Stimulated activated naive CD8-positive, alpha-beta T cell treated with anti-CD3 and anti-CD28 coated beads, Interleukin-15, amount 100 ng/mL, for 72 hours (primary cell): ENCODE measurements around the gene ASB6.

ENCODE experiments used
- ATAC-seq: fragments of 150-1000 bp; cut with Tn5 transposase; 2 replicates; pipeline ENCODE4 v1.10.0; 2021; ENCODE audit warnings: mild to moderate bottlenecking, moderate library complexity
- DNase-seq, 2 donors: peaks; one replicate each; pipeline ENCODE4 v3.0.0; 2021 to 2022
- H3K27ac Mint-ChIP-seq, 2 donors: one replicate each; pipeline ENCODE4 v1.8.0; 2022; ENCODE audit warnings: mild to moderate bottlenecking in 2 of 2, mixed read lengths in 2 of 2, moderate library complexity in 2 of 2
- H3K27me3 Mint-ChIP-seq: one replicate; pipeline ENCODE4 v1.8.0; 2022; ENCODE audit warnings: mixed read lengths
- H3K4me1 Mint-ChIP-seq: one replicate; pipeline ENCODE4 v1.8.0; 2022; ENCODE audit warnings: mild to moderate bottlenecking, mixed read lengths
- H3K4me3 Mint-ChIP-seq, 2 donors: one replicate each; pipeline ENCODE4 v1.8.0; 2022; ENCODE audit warnings: mild to moderate bottlenecking in 2 of 2, mixed read lengths in 2 of 2, moderate library complexity in 1 of 2
- H3K9me3 Mint-ChIP-seq, 2 donors: one replicate each; pipeline ENCODE4 v1.8.0; 2022; ENCODE audit warnings: mixed read lengths in 2 of 2

The ASB6 gene

DNA sequence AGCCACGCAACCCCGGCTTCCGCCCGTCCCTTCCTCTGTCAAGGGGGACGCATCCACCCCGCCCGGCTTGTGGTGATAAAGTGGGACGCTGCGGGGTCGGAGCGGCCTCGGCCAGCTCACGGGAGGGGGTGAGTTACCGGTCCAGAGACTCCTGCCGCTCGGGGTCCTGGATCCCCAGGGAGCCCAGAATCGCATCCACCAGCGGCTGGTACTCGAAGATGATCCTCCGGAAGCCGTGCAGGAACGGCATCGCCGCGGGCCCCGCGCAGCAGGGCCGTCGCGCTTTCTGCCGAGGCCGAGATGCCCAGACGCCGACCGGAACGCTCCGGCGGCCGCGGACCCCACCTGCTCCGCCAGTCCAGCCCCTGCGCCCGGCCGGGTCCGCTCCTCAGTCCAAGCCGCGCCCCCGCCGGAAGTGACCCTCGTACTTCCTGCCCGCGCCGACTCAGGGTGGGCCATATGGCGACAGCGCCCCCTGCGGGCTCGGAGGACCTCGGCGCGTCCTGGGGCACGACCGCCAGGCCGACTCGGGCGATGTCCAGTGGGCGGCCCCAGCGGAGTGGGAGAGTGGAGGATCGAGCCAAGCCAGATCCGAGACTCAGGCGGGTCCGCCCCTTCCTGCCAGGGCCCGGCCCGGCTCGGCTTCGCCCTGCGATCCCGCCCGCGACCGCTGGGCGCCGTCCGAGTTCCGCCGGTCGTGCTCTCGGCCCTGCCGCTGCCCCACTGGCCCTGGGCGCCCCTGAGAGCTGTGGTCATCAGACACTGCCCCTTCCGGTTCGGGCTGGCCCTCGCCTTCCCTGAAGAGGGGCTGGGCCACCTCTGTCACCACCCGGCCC, at the start of gene ASB6:
TSS of gene ASB6 (minus strand) at position 402 of the 836 bp plus-strand sequence. CDS start at position 250, 152 bp downstream.
- Mint-ChIP-seq H3K4me3 (peak within 1 kb of the TSS; percentile 89 to 91), H3K9me3 (no peaks in the 10 kb centered on the region), H3K27me3 (no peaks in the 10 kb centered on the region), H3K4me1 (peaks cover 43% of the 10 kb centered on the region), H3K27ac (peak within 1 kb of the TSS; percentile 87 to 94)
- DNase-seq (peak; percentile 98 to 99), ATAC-seq (peak; percentile 98)

GRCh38 chr9:129688285-129689043, 46.5 kb upstream of the ASB6 start:
- Mint-ChIP-seq H3K4me3 (no peak overlapping the region), H3K27ac (no peak overlapping the region), H3K4me1 (no peaks in the 10 kb centered on the region), H3K27me3 (no peaks in the 10 kb centered on the region), H3K9me3 (no peaks in the 10 kb centered on the region)
- ATAC-seq (no peak), DNase-seq (no peak)

DNA sequence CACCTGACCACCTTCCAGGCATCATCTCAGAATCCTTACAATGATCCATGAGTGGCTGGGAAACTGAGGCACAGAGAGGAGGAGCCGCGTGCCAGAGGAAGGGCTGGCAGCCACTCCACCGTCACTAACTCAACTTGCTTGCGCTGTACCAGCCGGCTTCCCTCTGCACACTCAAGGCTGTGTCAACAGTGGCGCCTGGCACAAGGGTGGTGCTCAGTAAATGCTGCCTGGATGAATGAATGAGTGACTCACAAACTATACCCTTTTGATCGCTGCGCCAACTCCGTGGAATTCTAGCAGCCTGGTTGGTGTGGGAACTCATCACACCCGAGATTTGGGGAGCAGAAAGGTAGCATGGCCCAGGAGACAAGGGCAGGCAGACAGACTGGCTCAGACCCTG, 45.4 kb upstream of the ASB6 start:
- ATAC-seq: no peak
- Mint-ChIP-seq H3K4me1 (no peaks in the 10 kb centered on the region), H3K4me3 (no peak overlapping the region)

DNA sequence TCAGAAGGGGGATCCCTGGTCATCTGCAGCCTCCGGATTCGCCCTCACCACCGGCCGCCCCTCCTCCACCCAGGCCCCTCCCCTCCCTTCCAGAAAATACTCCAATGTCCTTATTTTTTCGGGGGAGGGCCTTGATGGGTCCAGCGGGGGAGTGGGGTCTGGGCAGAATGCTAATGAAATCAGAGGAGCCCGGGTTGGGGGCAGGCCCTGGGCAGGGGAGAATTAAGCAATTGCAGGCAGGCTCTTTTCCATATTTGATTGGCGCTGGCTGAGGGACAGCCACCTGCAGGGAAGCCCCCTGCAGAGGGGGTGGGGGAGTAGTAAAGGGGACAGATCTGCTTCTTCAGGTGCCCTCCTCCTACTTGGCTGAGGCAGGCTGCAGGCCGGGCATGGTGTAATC, 44.8 kb upstream of the ASB6 start:
- no peaks in the 10 kb centered on the region for H3K9me3 Mint-ChIP-seq
- no peak for ATAC-seq
- H3K4me1 Mint-ChIP-seq: no peaks in the 10 kb centered on the region
- no peak overlapping the region for H3K27ac Mint-ChIP-seq
- peaks cover 13% of the 10 kb centered on the region for H3K27me3 Mint-ChIP-seq
- no peak for DNase-seq
- no peak overlapping the region for H3K4me3 Mint-ChIP-seq

More for the DNA sequence above, 45.4 kb upstream of the ASB6 start:
- no peak for DNase-seq
- Mint-ChIP-seq H3K27ac (no peak overlapping the region), H3K27me3 (peaks cover 7% of the 10 kb centered on the region), H3K9me3 (no peaks in the 10 kb centered on the region)

DNA sequence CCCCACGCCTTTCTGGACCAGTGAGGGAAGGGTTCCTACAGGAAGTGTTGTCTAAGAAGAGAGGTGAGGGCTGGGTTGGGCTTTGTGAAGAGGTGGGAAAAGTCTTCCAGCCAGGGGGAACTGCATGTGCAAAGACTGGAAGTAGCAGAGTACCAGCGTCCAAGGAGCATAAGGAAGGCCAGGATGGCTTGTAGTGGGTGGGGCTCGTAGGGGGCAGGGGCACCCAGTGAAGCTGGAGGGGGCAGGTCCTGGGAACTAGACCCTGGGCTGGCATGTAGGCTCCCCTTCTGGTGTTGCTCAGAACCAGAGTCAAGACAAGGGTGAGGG, 43.9 kb upstream of the ASB6 start:
- Mint-ChIP-seq H3K27ac (no peak overlapping the region), H3K4me3 (no peak overlapping the region)
- DNase-seq: no peak

DNA sequence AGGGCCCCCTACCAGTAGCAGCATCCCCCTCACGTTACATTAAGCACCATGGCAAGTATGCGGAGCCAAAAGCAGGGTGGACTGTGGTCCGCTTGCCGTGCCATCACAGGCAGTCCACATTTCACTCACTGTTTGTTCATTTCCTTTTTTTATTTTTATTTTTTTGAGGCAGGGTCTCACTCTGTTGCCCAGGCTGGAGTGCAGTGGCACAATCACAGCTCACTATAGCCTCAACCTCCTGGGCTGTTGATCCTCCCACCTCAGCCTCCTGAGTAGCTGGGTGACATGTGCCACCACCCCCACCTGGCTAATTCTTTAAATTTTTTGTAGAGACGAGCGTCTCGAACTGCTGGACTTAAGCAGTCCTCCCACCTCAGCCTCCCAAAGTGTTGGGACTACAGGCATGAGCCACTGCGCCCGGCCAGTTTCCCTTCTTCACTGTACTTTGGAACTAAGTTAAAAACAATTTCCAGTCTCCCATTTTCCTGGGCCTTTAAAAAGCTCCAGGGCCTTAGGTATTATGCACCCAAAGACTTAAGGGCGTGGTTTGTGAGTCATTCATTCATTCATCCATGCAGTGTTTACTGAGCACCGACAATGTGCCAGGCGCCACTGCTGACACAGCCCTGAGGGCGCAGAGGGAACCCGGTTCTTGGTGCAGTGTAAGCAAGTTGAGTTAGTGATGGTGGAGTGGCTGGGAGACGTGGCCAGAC, 43.4 kb upstream of the ASB6 start:
- no peaks in the 10 kb centered on the region for H3K9me3 Mint-ChIP-seq
- DNase-seq: no peak
- H3K4me3 Mint-ChIP-seq: no peak overlapping the region
- H3K27me3 Mint-ChIP-seq: peaks cover 19% of the 10 kb centered on the region
- no peaks in the 10 kb centered on the region for H3K4me1 Mint-ChIP-seq
- no peak for ATAC-seq
- no peak overlapping the region for H3K27ac Mint-ChIP-seq

More for the DNA sequence above, 43.9 kb upstream of the ASB6 start:
- Mint-ChIP-seq H3K9me3 (no peaks in the 10 kb centered on the region), H3K4me1 (no peaks in the 10 kb centered on the region), H3K27me3 (peaks cover 14% of the 10 kb centered on the region)
- ATAC-seq: no peak

DNA sequence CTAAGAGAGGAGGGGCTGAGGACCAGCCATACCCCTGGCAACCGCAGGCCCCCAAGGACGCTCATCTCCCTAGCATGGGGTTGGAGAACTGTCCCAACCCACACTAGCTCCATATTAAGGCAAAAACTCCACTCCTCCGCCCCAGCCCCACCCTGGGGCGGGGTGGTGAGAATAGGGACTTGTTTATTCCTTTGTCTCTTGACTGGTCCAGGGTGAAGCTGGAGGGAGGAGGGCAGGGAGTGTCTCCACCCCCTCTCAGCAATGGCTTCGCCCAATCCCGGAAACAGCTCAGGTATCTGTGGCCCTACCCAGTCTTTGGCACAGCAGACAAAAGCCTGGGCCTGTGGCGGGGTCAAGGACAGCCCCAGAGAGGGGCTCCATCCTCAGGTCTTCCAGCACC, 40.4 kb upstream of the ASB6 start:
- ATAC-seq (no peak), DNase-seq (no peak)
- Mint-ChIP-seq H3K27ac (no peak overlapping the region), H3K4me1 (no peaks in the 10 kb centered on the region), H3K27me3 (peaks cover 35% of the 10 kb centered on the region), H3K4me3 (no peak overlapping the region), H3K9me3 (no peaks in the 10 kb centered on the region)

- Mint-ChIP-seq H3K4me1 (no peaks in the 10 kb centered on the region), H3K27ac (no peak overlapping the region), H3K27me3 (peaks cover 39% of the 10 kb centered on the region), H3K4me3 (no peak overlapping the region), H3K9me3 (no peaks in the 10 kb centered on the region)
- ATAC-seq: no peak
- DNase-seq: no peak
Measured at GRCh38 chr9:129681924-129682323, 40.0 kb upstream of the ASB6 start.

DNA sequence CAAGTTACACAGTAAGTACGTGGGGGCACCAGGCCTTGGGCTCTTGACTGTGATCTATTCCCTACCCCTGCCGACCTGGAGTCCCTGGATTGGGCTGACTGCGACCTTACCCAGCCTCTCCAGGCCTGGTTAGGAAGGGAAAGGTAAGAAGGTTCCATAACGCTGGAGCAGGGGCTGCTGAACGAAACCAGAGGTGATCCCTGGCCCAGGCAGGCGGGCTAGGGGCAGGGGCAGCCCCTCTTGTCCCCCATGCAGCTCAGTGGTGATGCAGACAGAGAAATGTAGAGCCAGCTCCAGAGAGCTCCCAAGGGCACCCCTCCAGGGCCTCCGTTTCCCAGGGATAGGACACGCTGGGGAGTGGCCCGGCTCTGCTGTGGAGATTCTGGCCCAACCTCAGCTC, 37.6 kb upstream of the ASB6 start:
- Mint-ChIP-seq H3K4me3 (no peak overlapping the region), H3K4me1 (no peaks in the 10 kb centered on the region), H3K9me3 (no peaks in the 10 kb centered on the region), H3K27me3 (peaks cover 52% of the 10 kb centered on the region), H3K27ac (no peak overlapping the region)
- DNase-seq (no peak), ATAC-seq (no peak)

- ATAC-seq: no peak
- H3K27ac Mint-ChIP-seq: peak overlapping the region in 1 of 2 donors; percentile 13
- peaks cover 53% of the 10 kb centered on the region for H3K27me3 Mint-ChIP-seq
- DNase-seq: no peak
- no peak overlapping the region for H3K4me3 Mint-ChIP-seq
- no peaks in the 10 kb centered on the region for H3K4me1 Mint-ChIP-seq
- no peaks in the 10 kb centered on the region for H3K9me3 Mint-ChIP-seq
Measured at GRCh38 chr9:129678844-129679243, 36.9 kb upstream of the ASB6 start.

GRCh38 chr9:129677456-129677855, 35.5 kb upstream of the ASB6 start:
- H3K4me3 Mint-ChIP-seq: no peak overlapping the region
- DNase-seq (no peak), ATAC-seq (no peak)
- H3K4me1 Mint-ChIP-seq: no peaks in the 10 kb centered on the region
- no peaks in the 10 kb centered on the region for H3K9me3 Mint-ChIP-seq
- H3K27me3 Mint-ChIP-seq: peaks cover 61% of the 10 kb centered on the region
- no peak overlapping the region for H3K27ac Mint-ChIP-seq

DNA sequence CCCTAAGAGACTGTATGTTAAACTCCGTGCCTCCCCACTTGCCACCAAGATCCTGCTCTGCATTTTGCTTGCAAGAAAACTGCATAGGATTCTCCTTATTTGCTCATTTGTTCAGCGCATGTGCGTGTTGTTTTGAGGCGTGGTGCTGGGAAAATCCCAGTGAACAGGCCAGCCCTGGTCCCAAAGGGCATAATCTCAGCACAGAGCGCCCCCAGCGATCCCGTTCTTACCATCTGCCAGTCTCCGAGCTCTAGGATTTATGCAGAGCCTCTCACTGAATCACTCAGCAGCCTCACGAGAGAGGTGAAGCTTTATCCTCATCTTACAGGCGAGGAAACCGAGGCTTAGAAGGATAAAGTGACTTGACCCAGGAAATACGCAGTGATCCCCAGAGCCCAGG, 35.0 kb upstream of the ASB6 start:
- Mint-ChIP-seq H3K9me3 (no peaks in the 10 kb centered on the region), H3K4me1 (no peaks in the 10 kb centered on the region), H3K27ac (no peak overlapping the region), H3K27me3 (peaks cover 57% of the 10 kb centered on the region), H3K4me3 (no peak overlapping the region)
- no peak for DNase-seq
- ATAC-seq: no peak

DNA sequence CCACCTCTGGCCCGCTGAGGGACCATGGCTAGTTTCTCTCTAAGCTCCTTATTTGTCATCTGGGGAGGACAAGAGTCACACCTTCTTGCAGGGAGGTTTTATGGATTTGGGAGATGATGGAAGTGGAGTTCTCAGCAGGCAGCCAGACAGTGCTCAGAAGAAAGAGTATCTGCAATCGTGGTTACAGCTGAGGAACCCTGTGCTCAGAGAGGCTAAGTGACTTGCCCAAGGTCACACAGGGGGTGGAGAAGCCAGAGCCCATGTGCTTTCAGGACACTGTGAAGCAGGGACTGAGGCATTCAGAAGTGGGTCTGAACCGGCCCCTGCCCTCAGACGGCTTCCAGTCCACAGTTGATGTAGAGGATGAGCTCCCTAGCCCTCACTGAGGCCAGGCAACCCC, 34.3 kb upstream of the ASB6 start:
- Mint-ChIP-seq H3K27me3 (peaks cover 55% of the 10 kb centered on the region), H3K4me3 (no peak overlapping the region), H3K27ac (no peak overlapping the region)

DNA sequence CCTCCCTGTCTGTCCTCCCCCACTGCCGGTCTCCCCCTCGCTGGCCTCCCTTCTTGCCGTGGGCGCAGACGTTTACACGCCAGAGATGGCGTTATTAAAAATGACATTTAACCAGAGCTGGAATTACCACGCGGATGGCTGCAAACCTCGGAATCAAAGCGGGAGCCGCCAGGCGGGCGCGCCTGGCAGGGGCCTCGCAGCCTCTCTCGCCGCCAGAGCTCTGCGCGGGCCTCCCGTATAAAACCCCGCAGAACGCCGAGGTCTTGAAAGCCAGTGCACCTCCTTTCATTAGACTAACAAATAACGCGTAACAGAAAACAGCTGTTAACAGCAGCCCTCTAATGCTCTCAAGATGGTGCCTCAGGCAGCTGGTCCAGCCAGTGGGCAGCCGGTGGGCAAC, 33.7 kb upstream of the ASB6 start:
- Mint-ChIP-seq H3K4me3 (no peak overlapping the region), H3K4me1 (peaks cover 6% of the 10 kb centered on the region), H3K27ac (peak overlapping the region in 1 of 2 donors; percentile 42), H3K27me3 (peaks cover 51% of the 10 kb centered on the region), H3K9me3 (no peaks in the 10 kb centered on the region)
- DNase-seq (no peak), ATAC-seq (no peak)

More for the DNA sequence above, 34.3 kb upstream of the ASB6 start:
- Mint-ChIP-seq H3K4me1 (peaks cover 6% of the 10 kb centered on the region), H3K9me3 (no peaks in the 10 kb centered on the region)
- DNase-seq: no peak
- no peak for ATAC-seq

- Mint-ChIP-seq H3K4me3 (no peak overlapping the region), H3K4me1 (peaks cover 6% of the 10 kb centered on the region), H3K9me3 (no peaks in the 10 kb centered on the region), H3K27ac (no peak overlapping the region), H3K27me3 (peaks cover 55% of the 10 kb centered on the region)
- no peak for ATAC-seq
- DNase-seq: no peak
Measured at GRCh38 chr9:129674229-129674628, 32.3 kb upstream of the ASB6 start.

DNA sequence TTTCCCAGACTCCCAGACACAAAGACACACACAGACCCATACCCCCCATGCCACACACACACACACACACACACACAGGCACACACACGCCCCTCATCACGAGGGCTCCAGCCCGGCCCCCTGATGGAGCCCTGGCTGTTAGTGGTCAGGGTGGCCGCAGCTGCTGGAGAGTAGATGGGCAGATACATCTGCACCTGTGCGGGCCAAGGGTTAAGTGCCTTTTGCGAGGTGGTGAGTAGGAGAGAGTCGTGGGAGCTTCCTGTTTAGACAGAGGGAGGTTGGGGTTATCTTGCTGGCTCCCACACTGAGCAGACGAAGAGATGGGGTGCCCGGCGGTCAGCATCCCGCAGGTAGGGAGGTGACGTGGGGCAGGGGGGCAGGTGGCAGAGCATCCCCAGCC, 31.7 kb upstream of the ASB6 start:
- Mint-ChIP-seq H3K27ac (no peak overlapping the region), H3K27me3 (peaks cover 55% of the 10 kb centered on the region), H3K9me3 (no peaks in the 10 kb centered on the region), H3K4me3 (no peak overlapping the region), H3K4me1 (peaks cover 12% of the 10 kb centered on the region)
- ATAC-seq: no peak
- no peak for DNase-seq
